ENCODE data around the gene HEATR5A.

GRCh38 chr14:31435276-31435675, 14.9 kb upstream of the HEATR5A start:
- TF ChIP-seq POLR2AphosphoS5 (IDR thresholded peaks at IDR 0.05; ENCODE audit: low read depth, low read length): no peak
- no peak for TF ChIP-seq SIN3A (IDR thresholded peaks at IDR 0.05; ENCODE audit: borderline replicate concordance, insufficient read depth, low read length)
- no peak for TF ChIP-seq TAF1 (IDR thresholded peaks at IDR 0.05; ENCODE audit: borderline replicate concordance, insufficient read depth, low read length)
